Epithelial cell of proximal tubule (primary cell): Measurements from ENCODE around the gene CCDC33. TPM values are rescaled to one million over a fixed set of nuclear protein-coding genes. Genes with fewer than 3 reads are reported as not detected.

Experiments used
- DNase-seq: peaks from one replicate; pipeline ENCODE4 v3.0.0-alpha.2; 2011; ENCODE audit warnings: low read depth
- H3K4me3 ChIP-seq: 2 replicates; pipeline ENCODE4 v1.5.1; 2011; ENCODE audit warnings: low read depth, mild to moderate bottlenecking, low read length
- CTCF ChIP-seq: conservative IDR thresholded peaks from 2 replicates; pipeline ENCODE4 v1.5.1; 2012; ENCODE audit warnings: low read depth, mild to moderate bottlenecking, low read length
- total RNA-seq: library from RNA; depleted of rRNA; stranded (reverse); fragments of >200 nt; gene quantifications from 2 replicates; pipeline ENCODE4 v1.2.3, GENCODE V29; 2015

Gene CCDC33
- total RNA-seq, 1 donor from 2014 or later: 2.5 TPM

GRCh38 chr15:74194572-74195559, 41.3 kb upstream of the CCDC33 start:
- no peak for DNase-seq
- no peak for TF ChIP-seq CTCF
- H3K4me3 ChIP-seq: no peak overlapping the region

GRCh38 chr15:74196175-74196574, 40.0 kb upstream of the CCDC33 start:
- DNase-seq: no peak
- H3K4me3 ChIP-seq: no peak overlapping the region
- TF ChIP-seq CTCF: no peak

DNA sequence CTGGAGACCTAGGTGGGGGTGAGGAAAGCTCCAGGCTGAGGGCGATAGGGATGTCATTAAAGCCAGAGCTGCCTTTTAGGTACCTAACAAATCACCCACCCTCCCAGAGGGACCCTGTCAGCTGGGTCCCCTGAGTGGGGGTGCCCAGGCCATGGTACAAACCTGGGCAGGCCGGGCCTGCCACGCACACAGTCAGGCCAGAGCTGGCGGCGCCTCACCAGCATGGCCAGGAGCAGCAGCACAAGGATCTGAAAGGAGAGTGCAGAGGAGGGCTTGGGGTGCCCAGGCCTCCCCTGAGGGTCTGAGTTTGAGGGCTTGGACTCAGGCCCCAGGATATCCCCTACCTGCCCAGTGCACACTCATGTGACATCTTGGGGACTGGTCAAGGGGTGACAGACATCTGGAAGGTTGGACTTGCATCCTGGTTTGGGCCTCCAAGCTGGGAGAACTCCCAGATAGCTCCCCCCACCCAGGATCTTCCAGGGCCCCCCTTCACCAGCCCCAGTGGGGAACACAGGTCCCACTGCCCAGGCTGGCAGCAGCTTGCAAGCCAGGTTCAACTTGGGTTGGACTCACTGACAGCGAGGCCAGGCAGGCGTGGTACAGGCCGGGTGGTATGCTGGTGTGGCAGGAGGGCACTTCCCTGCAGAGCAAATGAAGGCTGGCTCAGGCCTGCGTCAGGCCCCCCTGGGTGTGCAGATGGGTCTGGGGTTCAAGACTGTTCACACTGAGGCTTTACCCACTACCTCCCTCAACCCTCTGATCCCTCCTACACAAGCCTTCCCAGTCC, 38.8 kb upstream of the CCDC33 start:
- DNase-seq: no peak
- H3K4me3 ChIP-seq: no peak overlapping the region
- no peak for TF ChIP-seq CTCF

GRCh38 chr15:74199297-74199652, 36.9 kb upstream of the CCDC33 start:
- DNase-seq: no peak
- no peak overlapping the region for H3K4me3 ChIP-seq
- TF ChIP-seq CTCF: no peak

GRCh38 chr15:74200412-74200815, 35.7 kb upstream of the CCDC33 start:
- no peak for DNase-seq
- H3K4me3 ChIP-seq: no peak overlapping the region
- no peak for TF ChIP-seq CTCF

- H3K4me3 ChIP-seq: no peak overlapping the region
- no peak for DNase-seq
- no peak for TF ChIP-seq CTCF
Observed at GRCh38 chr15:74200871-74201419, 35.2 kb upstream of the CCDC33 start.
